ENCODE data around the gene REXO1. TPM values are rescaled to one million over a fixed set of nuclear protein-coding genes. Genes with fewer than 3 reads are reported as not detected.

Gene REXO1
- total and polyA plus RNA-seq, 2 donors (not counting 3 experiments of a cell fraction or from before 2014, with no cell fraction given), result 41.1 to 56.9 TPM

GRCh38 chr19:1812426-1813191 lies 35.7 kb downstream of the REXO1 start:
- Histone ChIP-seq H3K9me3 (replicated peaks; ENCODE audit: control insufficient read depth, insufficient read depth, low read length) (no peaks in the 10 kb centered on the region), H3K79me2 (ENCODE audit: control insufficient read depth, insufficient read depth, low read length) (no peaks in the 10 kb centered on the region), H3K4me2 (ENCODE audit: insufficient read depth, low read length) (peak overlapping the region; percentile 90), H3K27ac (ENCODE audit: insufficient read depth, low read depth, low read length) (peak overlapping the region; percentile 48), H3K9ac (replicated peaks; ENCODE audit: extremely low read depth, insufficient read depth, low read length) (no peak overlapping the region), H3K9me1 (replicated peaks; ENCODE audit: control insufficient read depth, extremely low read depth, insufficient read depth, low read length) (no peaks in the 10 kb centered on the region), H3K4me3 (replicated peaks in 1 of 3; ENCODE audit: insufficient read depth in 1 of 3, low read depth in 1 of 3, low read length in 3 of 3) (peak overlapping the region; percentile 36 to 66 (median 39)), H4K20me1 (replicated peaks; ENCODE audit: control insufficient read depth, extremely low read depth, insufficient read depth, low read length) (no peaks in the 10 kb centered on the region), H3K36me3 (ENCODE audit: control insufficient read depth in 2 of 2, extremely low read depth in 1 of 2, insufficient read depth in 2 of 2, low read length in 2 of 2) (peaks cover 3 to 11% of the 10 kb centered on the region in 2 experiments), H3K4me1 (ENCODE audit: control insufficient read depth, extremely low read depth, insufficient read depth, low read length) (peaks cover 13% of the 10 kb centered on the region), H3K27me3 (ENCODE audit: control insufficient read depth in 2 of 2, insufficient read depth in 2 of 2, low read length in 2 of 2) (no peaks in the 10 kb centered on the region), H2AFZ (ENCODE audit: low read depth, low read length) (peak overlapping the region; percentile 91)
- intact Hi-C loops (cut with micrococcal nuclease), result loop anchor here (2.0 to 5.0 kb wide), 2 partner anchors 35 to 160 kb away; partner anchors contain the start of gene TCF3
- BruUV-seq (replicated peaks), result no TSS peak
- TF ChIP-seq FOS (IDR thresholded peaks at IDR 0.05; ENCODE audit: borderline replicate concordance, insufficient read depth, low read length) (no peak), MYC (IDR thresholded peaks at IDR 0.05; ENCODE audit: low read depth, low read length) (no peak), CTCF (IDR thresholded peaks at IDR 0.05; ENCODE audit: extremely low read depth in 1 of 2, insufficient read depth in 1 of 2, low read depth in 1 of 2, low read length in 2 of 2) (peak; percentile 47 to 62), POLR2AphosphoS5 (IDR thresholded peaks at IDR 0.05; ENCODE audit: insufficient read depth, low read depth, low read length) (peak; percentile 36)
- FAIRE-seq (peak; percentile 99), DNase-seq (ENCODE audit: low read depth, low spot score) (peak; percentile 88)
- CTCF ChIA-PET, result interaction anchor here (4.0 kb wide), 1 partner anchor 13 kb away, joined by 24 read pairs; no protein-coding TSS in a partner anchor
- POLR2A ChIA-PET, result no interaction called here
- dilution Hi-C loops (cut with MboI; ENCODE audit: extremely low pct_ligation_motif_present, low sequenced_read_pairs), result no loop called here

All from endothelial cell of umbilical vein (primary cell).